ENCODE results near the gene PADI4. TPM values are rescaled to one million over a fixed set of nuclear protein-coding genes. Genes with fewer than 3 reads are reported as not detected.

Gene PADI4
- total and polyA plus RNA-seq, 2 donors = 0.10 TPM; not detected in 1

DNA sequence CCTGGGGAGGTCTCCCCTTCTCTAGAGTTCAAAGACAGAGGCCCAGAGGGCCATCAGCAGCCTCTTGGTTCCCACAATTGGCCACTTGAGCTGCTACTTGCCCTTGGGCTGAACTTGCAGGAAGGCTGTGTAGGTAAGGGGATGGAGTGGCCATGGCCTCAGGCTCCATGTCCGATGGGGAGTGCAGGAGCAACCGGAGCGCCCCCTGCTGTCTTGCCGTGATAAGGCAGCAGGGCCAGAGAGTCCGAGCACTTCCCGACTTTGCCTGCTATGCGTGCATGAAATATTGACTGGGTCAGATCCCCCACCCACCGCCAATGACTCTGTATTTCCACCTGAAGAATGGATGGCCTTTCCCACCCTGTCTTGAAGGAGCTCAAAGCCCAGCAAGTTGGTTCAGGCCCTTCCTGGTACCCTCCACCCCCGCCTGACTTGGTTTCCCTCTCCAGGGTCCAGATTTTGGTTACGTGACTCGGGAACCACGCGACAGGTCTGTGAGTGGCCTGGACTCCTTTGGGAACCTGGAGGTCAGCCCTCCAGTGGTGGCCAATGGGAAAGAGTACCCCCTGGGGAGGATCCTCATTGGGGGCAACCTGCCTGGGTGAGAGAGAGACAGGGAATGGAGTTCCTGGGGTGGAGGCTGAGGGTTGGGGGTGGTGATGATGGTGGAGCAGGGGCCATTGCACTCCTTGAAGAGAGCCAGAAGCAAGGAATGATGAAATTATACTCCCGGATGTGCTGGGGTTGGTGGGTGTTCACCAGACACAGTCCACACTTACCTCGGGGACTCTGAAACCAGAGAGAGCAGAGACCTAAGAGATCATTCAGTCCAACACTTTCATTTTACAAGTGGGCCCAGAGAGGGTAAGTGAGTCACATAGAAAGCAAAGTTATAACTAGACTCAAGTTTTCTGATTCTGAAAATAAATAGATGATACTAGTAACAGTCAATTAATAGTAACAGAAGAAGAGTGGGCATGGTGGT lies 33.5 kb upstream of the PADI4 start:
- Histone ChIP-seq H3K36me3 (ENCODE audit: insufficient read depth) (no peaks in the 10 kb centered on the region), H3K4me1 (ENCODE audit: insufficient read depth) (no peaks in the 10 kb centered on the region), H3K4me3 (ENCODE audit: low read depth, low read length) (no peak overlapping the region), H3K27ac (ENCODE audit: low read depth) (no peak overlapping the region)
- DNase-seq (ENCODE audit: extremely low spot score) = no peak
- 49% methylated on average over 15 of the region's 15 CpGs for WGBS

DNA sequence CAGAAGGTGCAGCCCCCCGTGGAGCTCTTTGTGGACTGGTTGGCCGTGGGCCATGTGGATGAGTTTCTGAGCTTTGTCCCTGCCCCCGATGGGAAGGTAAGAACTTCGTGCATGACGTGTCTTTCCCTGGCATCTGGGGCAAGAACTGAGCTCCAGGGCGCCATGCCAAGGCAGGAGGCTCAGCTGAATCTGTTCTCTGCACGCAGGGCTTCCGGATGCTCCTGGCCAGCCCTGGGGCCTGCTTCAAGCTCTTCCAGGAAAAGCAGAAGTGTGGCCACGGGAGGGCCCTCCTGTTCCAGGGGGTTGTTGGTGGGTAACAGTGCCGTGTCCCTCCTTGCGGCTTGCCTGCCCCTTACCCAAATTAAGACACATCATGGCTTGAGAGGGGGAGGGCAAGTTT lies 31.4 kb upstream of the PADI4 start:
- 50% methylated on average over 11 of the region's 11 CpGs for WGBS
- Histone ChIP-seq H3K4me3 (ENCODE audit: low read depth, low read length) (no peak overlapping the region), H3K36me3 (ENCODE audit: insufficient read depth) (no peaks in the 10 kb centered on the region), H3K27ac (ENCODE audit: low read depth) (no peak overlapping the region), H3K4me1 (ENCODE audit: insufficient read depth) (no peaks in the 10 kb centered on the region)
- DNase-seq (ENCODE audit: extremely low spot score) = no peak

GRCh38 chr1:17277511-17278159 lies 30.4 kb upstream of the PADI4 start:
- no peak for DNase-seq (ENCODE audit: extremely low spot score)
- 76% methylated on average over 8 of the region's 8 CpGs for WGBS
- H3K4me3 ChIP-seq (ENCODE audit: low read depth, low read length) = no peak overlapping the region
- no peaks in the 10 kb centered on the region for H3K36me3 ChIP-seq (ENCODE audit: insufficient read depth)
- H3K27ac ChIP-seq (ENCODE audit: low read depth) = no peak overlapping the region
- no peaks in the 10 kb centered on the region for H3K4me1 ChIP-seq (ENCODE audit: insufficient read depth)

DNA sequence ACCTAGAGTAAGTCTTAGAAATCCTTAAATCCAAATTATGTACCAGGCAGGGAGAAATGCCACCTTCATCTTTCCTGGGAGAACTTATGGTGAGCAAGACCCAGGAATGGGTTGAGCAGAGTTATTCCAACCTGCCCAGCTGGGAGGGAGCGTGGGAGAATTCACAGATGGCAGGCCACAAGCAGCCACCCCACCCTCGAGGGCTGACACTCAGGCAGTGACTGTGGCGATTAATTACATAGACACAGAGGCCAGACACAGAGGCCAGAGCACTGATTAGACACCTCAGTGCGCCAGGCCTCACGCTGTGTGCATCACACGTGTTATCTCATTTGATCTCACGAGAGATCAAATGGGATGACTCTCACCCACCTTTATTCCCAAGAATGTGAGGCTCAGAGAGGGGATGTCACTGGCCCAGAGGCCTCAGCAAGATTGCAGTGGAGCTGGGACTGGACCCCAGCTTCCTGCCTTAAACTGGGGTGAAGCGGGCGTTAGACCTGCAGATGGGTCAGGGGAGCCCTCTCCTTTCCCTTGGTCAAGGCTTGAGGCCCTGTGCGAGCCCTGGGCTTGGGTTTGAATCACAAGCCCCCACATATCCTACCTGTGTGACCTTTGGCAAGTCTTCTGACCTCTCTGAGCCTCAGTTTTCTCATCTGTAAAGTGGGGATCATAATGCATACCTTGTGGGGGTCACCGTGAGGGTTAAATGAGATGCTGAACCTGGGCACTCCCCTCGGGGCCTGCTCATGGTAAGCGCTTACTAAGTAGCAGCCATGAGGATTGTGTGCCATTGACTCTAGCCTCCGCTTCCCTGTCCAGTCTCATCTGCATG lies 28.8 kb upstream of the PADI4 start:
- no peak overlapping the region for H3K4me3 ChIP-seq (ENCODE audit: low read depth, low read length)
- no peak for DNase-seq (ENCODE audit: extremely low spot score)
- WGBS = 85% methylated on average over 14 of the region's 14 CpGs
- no peaks in the 10 kb centered on the region for H3K36me3 ChIP-seq (ENCODE audit: insufficient read depth)
- H3K27ac ChIP-seq (ENCODE audit: low read depth) = no peak overlapping the region
- no peaks in the 10 kb centered on the region for H3K4me1 ChIP-seq (ENCODE audit: insufficient read depth)

DNA sequence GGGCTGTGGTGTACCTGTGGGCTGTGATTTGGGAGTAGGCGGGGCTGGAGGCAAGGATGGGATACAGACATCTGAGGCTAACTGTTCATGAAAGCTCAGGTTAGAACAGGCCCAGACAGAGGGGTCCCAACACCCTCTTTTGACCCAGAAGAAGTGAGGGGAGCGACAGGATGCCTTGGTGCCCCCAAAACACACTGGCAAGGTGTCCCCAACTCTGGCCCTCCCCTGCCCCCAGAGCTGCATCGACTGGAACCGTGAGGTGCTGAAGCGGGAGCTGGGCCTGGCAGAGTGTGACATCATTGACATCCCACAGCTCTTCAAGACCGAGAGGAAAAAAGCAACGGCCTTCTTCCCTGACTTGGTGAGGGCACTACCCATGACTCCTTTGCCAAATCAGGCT lies 27.6 kb upstream of the PADI4 start:
- no peak overlapping the region for H3K4me3 ChIP-seq (ENCODE audit: low read depth, low read length)
- 80% methylated on average over 7 of the region's 7 CpGs for WGBS
- no peaks in the 10 kb centered on the region for H3K4me1 ChIP-seq (ENCODE audit: insufficient read depth)
- no peaks in the 10 kb centered on the region for H3K36me3 ChIP-seq (ENCODE audit: insufficient read depth)
- H3K27ac ChIP-seq (ENCODE audit: low read depth) = no peak overlapping the region
- no peak for DNase-seq (ENCODE audit: extremely low spot score)

GRCh38 chr1:17280894-17281293 lies 27.1 kb upstream of the PADI4 start:
- no peaks in the 10 kb centered on the region for H3K36me3 ChIP-seq (ENCODE audit: insufficient read depth)
- WGBS = 82% methylated on average over 2 of the region's 2 CpGs
- no peak for DNase-seq (ENCODE audit: extremely low spot score)

GRCh38 chr1:17281775-17282181 lies 26.2 kb upstream of the PADI4 start:
- 81% methylated on average over 8 of the region's 8 CpGs for WGBS

More at GRCh38 chr1:17280894-17281293, 27.1 kb upstream of the PADI4 start:
- Histone ChIP-seq H3K4me3 (ENCODE audit: low read depth, low read length) (no peak overlapping the region), H3K27ac (ENCODE audit: low read depth) (no peak overlapping the region), H3K4me1 (ENCODE audit: insufficient read depth) (no peaks in the 10 kb centered on the region)

DNA sequence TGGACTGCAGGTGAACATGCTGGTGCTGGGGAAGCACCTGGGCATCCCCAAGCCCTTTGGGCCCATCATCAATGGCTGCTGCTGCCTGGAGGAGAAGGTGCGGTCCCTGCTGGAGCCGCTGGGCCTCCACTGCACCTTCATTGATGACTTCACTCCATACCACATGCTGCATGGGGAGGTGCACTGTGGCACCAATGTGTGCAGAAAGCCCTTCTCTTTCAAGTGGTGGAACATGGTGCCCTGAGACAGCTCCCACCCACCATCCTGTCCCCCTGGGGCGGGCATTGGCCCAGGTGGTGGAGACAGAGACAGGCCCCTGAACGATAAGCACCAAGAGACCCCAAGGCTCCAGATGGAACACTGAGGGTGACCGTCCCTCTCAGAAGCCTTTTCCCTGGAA lies 25.2 kb upstream of the PADI4 start:
- H3K36me3 ChIP-seq (ENCODE audit: insufficient read depth) = no peaks in the 10 kb centered on the region
- WGBS = 90% methylated on average over 5 of the region's 5 CpGs
- no peaks in the 10 kb centered on the region for H3K4me1 ChIP-seq (ENCODE audit: insufficient read depth)
- H3K4me3 ChIP-seq (ENCODE audit: low read depth, low read length) = no peak overlapping the region
- H3K27ac ChIP-seq (ENCODE audit: low read depth) = no peak overlapping the region
- no peak for DNase-seq (ENCODE audit: extremely low spot score)

More at GRCh38 chr1:17281775-17282181, 26.2 kb upstream of the PADI4 start:
- DNase-seq (ENCODE audit: extremely low spot score) = no peak
- H3K36me3 ChIP-seq (ENCODE audit: insufficient read depth) = no peaks in the 10 kb centered on the region
- H3K27ac ChIP-seq (ENCODE audit: low read depth) = no peak overlapping the region
- no peaks in the 10 kb centered on the region for H3K4me1 ChIP-seq (ENCODE audit: insufficient read depth)
- no peak overlapping the region for H3K4me3 ChIP-seq (ENCODE audit: low read depth, low read length)

- Histone ChIP-seq H3K4me3 (ENCODE audit: low read depth, low read length) (no peak overlapping the region), H3K4me1 (ENCODE audit: insufficient read depth) (no peaks in the 10 kb centered on the region), H3K36me3 (ENCODE audit: insufficient read depth) (no peaks in the 10 kb centered on the region), H3K27ac (ENCODE audit: low read depth) (no peak overlapping the region)
- WGBS = 76% methylated on average over 5 of the region's 5 CpGs
- DNase-seq (ENCODE audit: extremely low spot score) = no peak
Observed at GRCh38 chr1:17286646-17287045, 21.4 kb upstream of the PADI4 start.

GRCh38 chr1:17287130-17287776 lies 20.7 kb upstream of the PADI4 start:
- H3K36me3 ChIP-seq (ENCODE audit: insufficient read depth) = no peaks in the 10 kb centered on the region
- no peak for DNase-seq (ENCODE audit: extremely low spot score)
- no peak overlapping the region for H3K4me3 ChIP-seq (ENCODE audit: low read depth, low read length)
- no peak overlapping the region for H3K27ac ChIP-seq (ENCODE audit: low read depth)
- WGBS = 81% methylated on average over 5 of the region's 5 CpGs
- H3K4me1 ChIP-seq (ENCODE audit: insufficient read depth) = no peaks in the 10 kb centered on the region

DNA sequence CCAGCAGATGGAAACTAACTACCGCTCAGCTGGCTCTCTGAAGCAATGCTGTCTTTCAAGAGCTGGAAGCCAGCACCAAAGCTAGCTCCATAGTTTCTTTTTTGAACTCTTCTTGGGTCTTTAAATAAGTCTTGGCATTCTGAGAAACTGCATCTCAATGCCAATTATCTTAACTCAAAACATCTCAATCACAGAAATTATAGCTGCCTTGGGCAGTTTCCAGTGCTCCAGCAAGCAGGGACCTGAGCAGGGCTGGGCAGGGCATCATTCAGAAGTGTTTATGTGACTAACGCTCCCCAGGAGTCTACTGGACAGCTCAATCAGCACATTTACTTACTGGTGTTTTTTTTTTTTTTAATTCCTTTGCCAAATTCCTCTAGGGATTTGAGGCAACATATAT lies 18.3 kb upstream of the PADI4 start:
- Histone ChIP-seq H3K27ac (ENCODE audit: low read depth) (no peak overlapping the region), H3K36me3 (ENCODE audit: insufficient read depth) (no peaks in the 10 kb centered on the region), H3K4me3 (ENCODE audit: low read depth, low read length) (no peak overlapping the region), H3K4me1 (ENCODE audit: insufficient read depth) (no peaks in the 10 kb centered on the region)
- no peak for DNase-seq (ENCODE audit: extremely low spot score)
- 20% methylated on average over 2 of the region's 2 CpGs for WGBS

- WGBS = 90% methylated on average over 3 of the region's 3 CpGs
- Histone ChIP-seq H3K4me3 (ENCODE audit: low read depth, low read length) (no peak overlapping the region), H3K27ac (ENCODE audit: low read depth) (no peak overlapping the region), H3K36me3 (ENCODE audit: insufficient read depth) (no peaks in the 10 kb centered on the region), H3K4me1 (ENCODE audit: insufficient read depth) (no peaks in the 10 kb centered on the region)
- no peak for DNase-seq (ENCODE audit: extremely low spot score)
Observed at GRCh38 chr1:17290553-17290952, 17.4 kb upstream of the PADI4 start.

All from urinary bladder (tissue), 4 donors.